Nephron progenitor cell (in vitro differentiated cells): ENCODE data around the gene CENPU.

ENCODE experiments used
- DNase-seq: peaks from one replicate; pipeline ENCODE4 v3.0.0; 2021
- H3K27ac Mint-ChIP-seq: 2 replicates; pipeline ENCODE4 v1.8.0; 2021; ENCODE audit warnings: mild to moderate bottlenecking, moderate library complexity, mixed read lengths
- H3K27me3 Mint-ChIP-seq: 2 replicates; pipeline ENCODE4 v1.8.0; 2021; ENCODE audit warnings: mild to moderate bottlenecking, low read depth, mixed read lengths; ENCODE audit not compliant: poor library complexity
- H3K36me3 Mint-ChIP-seq: 2 replicates; pipeline ENCODE4 v1.8.0; 2021; ENCODE audit warnings: low read depth, mixed read lengths
- H3K4me1 Mint-ChIP-seq: 2 replicates; pipeline ENCODE4 v1.8.0; 2021; ENCODE audit warnings: mixed read lengths
- H3K4me3 Mint-ChIP-seq: 2 replicates; pipeline ENCODE4 v1.8.0; 2021; ENCODE audit warnings: mild to moderate bottlenecking, moderate library complexity, mixed read lengths
- H3K9me3 Mint-ChIP-seq: 2 replicates; pipeline ENCODE4 v1.8.0; 2021; ENCODE audit warnings: mild to moderate bottlenecking, moderate library complexity, mixed read lengths
- TF ChIP-seq, protein P1 (sequence below): fragments of 200-600 bp; sonication (generic); IDR thresholded peaks from 2 replicates; pipeline ENCODE4 v1.5.0; 2021; ENCODE audit warnings: antibody characterized with exemption

CENPU gene

DNA sequence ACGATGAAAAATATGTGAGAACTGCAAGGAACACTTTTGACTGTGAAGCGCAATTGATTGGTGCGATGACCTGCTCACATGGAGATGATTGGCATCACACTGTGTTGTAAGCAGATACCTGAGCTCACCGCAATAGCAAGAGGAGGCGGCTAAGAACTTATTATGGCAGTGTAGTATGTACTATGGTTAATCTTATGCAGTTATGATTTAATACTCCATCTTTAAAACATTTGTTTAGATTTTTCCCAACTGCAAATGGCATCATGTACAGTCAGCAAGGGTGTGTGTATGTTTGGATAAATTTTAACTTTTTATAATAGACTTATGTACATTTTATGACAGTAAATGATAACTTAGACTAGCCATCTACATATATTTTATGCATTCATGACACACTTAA lies 58.9 kb downstream of the CENPU start:
- peaks cover 3% of the 10 kb centered on the region for H3K27me3 Mint-ChIP-seq
- peaks cover 41% of the 10 kb centered on the region for H3K36me3 Mint-ChIP-seq
- H3K4me1 Mint-ChIP-seq, result peaks cover 11% of the 10 kb centered on the region
- DNase-seq, result no peak
- H3K9me3 Mint-ChIP-seq, result peaks cover 11% of the 10 kb centered on the region
- TF ChIP-seq, protein P1, sequence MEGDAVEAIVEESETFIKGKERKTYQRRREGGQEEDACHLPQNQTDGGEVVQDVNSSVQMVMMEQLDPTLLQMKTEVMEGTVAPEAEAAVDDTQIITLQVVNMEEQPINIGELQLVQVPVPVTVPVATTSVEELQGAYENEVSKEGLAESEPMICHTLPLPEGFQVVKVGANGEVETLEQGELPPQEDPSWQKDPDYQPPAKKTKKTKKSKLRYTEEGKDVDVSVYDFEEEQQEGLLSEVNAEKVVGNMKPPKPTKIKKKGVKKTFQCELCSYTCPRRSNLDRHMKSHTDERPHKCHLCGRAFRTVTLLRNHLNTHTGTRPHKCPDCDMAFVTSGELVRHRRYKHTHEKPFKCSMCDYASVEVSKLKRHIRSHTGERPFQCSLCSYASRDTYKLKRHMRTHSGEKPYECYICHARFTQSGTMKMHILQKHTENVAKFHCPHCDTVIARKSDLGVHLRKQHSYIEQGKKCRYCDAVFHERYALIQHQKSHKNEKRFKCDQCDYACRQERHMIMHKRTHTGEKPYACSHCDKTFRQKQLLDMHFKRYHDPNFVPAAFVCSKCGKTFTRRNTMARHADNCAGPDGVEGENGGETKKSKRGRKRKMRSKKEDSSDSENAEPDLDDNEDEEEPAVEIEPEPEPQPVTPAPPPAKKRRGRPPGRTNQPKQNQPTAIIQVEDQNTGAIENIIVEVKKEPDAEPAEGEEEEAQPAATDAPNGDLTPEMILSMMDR, result no peak
- no peak overlapping the region for H3K27ac Mint-ChIP-seq
- H3K4me3 Mint-ChIP-seq, result no peak overlapping the region

DNA sequence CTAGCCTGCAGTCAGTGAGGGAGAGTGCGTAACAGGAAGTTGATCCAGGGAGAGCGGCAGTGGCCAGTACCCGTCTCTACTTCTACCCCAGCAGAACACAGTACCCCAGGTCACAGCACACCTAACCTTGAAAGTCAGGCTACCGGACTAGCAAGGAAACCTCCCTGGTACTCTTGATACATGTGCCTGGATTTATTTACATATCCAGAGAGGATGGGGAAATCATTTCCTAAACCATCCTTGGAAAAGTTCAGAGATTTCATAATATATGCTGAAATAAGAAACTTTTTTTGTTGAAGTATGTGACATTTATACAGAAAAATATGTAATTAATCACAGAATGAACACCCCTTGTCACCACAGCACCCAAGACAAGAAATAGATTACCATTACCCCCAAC lies 59.9 kb downstream of the CENPU start:
- TF ChIP-seq, protein P1, result no peak
- Mint-ChIP-seq H3K9me3 (peaks cover under 1% of the 10 kb centered on the region), H3K4me1 (peaks cover 11% of the 10 kb centered on the region), H3K27me3 (peaks cover 3% of the 10 kb centered on the region), H3K4me3 (no peak overlapping the region), H3K27ac (peak overlapping the region; percentile 34), H3K36me3 (peaks cover 31% of the 10 kb centered on the region)
- DNase-seq, result no peak

DNA sequence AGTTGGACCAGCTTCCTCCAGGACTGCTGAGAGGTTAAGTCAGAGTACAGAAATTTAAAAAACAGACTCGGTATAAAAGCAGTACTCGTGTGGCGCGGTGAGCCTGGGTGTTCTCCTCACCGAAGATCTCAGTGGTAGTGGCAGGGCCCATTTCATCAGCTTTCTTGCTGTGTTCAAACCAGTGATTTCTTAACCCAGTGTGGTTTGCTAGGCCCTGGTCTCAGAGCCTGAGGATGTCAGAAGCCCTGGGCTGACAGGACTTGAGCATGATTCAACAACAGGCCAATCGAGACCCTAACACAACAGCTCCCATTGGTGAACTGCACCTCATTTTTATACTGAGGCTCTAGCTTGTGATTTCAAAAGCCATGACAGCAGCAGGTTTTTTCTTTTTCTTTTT lies 61.2 kb downstream of the CENPU start:
- DNase-seq, result no peak
- Mint-ChIP-seq H3K4me1 (peaks cover 11% of the 10 kb centered on the region), H3K36me3 (peaks cover 42% of the 10 kb centered on the region), H3K4me3 (no peak overlapping the region), H3K27ac (no peak overlapping the region), H3K27me3 (peaks cover 3% of the 10 kb centered on the region), H3K9me3 (no peaks in the 10 kb centered on the region)
- TF ChIP-seq, protein P1, result no peak

DNA sequence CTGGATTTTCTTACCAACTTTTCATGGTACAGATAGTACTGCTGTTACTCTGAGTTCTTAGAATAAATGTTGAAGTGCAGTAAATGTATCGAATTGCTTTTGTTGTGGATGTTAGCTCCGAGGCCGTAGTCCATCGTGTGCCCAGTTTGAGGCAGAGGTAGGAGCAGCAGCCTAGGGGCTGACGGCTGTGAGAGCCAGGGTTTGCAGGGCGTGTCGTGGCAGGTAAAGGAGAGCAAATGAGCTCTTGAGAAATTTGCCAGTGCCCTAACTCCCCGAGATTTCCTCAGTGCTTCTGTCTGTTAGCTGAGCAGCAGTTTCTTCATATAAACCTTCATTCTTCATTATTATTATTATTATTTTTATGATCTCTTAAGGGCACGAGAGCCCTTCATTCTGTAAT lies 62.8 kb downstream of the CENPU start:
- H3K36me3 Mint-ChIP-seq, result peaks cover 55% of the 10 kb centered on the region
- H3K4me3 Mint-ChIP-seq, result no peak overlapping the region
- TF ChIP-seq, protein P1, result no peak
- peak overlapping the region; percentile 89 for H3K27ac Mint-ChIP-seq
- H3K9me3 Mint-ChIP-seq, result no peaks in the 10 kb centered on the region
- no peak for DNase-seq
- H3K27me3 Mint-ChIP-seq, result peaks cover 3% of the 10 kb centered on the region
- H3K4me1 Mint-ChIP-seq, result peaks cover 11% of the 10 kb centered on the region

DNA sequence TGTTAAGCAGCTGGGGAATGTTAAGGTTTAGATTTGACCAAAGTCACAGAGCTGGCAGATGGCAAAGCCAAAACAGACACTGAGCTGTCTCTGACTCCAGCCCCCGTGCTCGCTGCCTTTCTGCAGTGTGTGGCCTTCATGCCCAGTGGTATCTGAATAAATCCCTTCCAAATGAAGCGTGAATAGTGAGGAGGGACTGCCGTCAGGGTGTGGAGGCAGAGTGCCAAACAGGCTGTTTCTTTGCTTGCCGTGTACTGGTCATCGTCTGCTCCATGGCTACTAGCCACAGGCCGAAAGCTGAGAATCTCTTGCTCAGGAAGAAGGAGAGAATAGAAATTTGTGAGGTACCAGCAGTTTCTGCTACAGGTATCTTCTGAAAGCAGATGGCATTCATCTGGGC lies 64.6 kb downstream of the CENPU start:
- Mint-ChIP-seq H3K36me3 (peaks cover 53% of the 10 kb centered on the region), H3K27ac (no peak overlapping the region)

More for the DNA sequence above, 64.6 kb downstream of the CENPU start:
- Mint-ChIP-seq H3K4me3 (no peak overlapping the region), H3K4me1 (peaks cover 11% of the 10 kb centered on the region), H3K27me3 (no peaks in the 10 kb centered on the region), H3K9me3 (no peaks in the 10 kb centered on the region)
- TF ChIP-seq, protein P1, result no peak
- DNase-seq, result no peak
